HG03565 (cell line): ENCODE data around the gene PEX3.
"Not testable (repeated sequence)": the region's sequence is repeated elsewhere in the genome, so short reads cannot be mapped to it uniquely, and the experiment has no call there.

ENCODE experiments used
- ATAC-seq: cut with Tn5 transposase; IDR thresholded peaks from one replicate; pipeline ENCODE4 v1.9.1; 2021; ENCODE audit warnings: mild to moderate bottlenecking, moderate library complexity; ENCODE audit not compliant: unreplicated experiment

Gene PEX3

GRCh38 chr6:143505537-143505936 is 54.9 kb downstream of the PEX3 start:
- no peak for ATAC-seq

DNA sequence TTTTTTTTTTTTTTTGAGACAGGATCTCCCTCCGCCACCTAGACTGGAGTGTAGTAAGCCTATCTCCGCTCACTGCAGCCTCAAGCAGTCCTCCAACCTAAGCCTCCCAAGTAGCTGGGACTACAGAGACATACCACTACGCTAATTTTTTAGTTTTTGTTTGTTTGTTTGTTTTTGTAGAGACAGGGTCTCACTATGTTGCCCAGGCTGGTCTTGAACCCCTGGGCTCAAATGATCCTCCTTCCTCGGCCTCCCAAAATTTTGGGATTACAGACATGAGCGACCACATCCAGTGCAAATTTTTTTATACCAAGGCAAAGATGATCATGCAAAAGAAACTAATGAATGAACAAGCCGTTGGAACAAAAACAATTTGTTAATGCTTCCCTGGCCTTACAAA is 55.6 kb downstream of the PEX3 start:
- ATAC-seq, result no peak

- no peak for ATAC-seq
Observed at GRCh38 chr6:143506620-143507019, 56.0 kb downstream of the PEX3 start.

- peak; percentile 41 for ATAC-seq
Observed at GRCh38 chr6:143507358-143508145, 56.9 kb downstream of the PEX3 start.

- ATAC-seq, result not testable (repeated sequence)
Observed at GRCh38 chr6:143510326-143510725, 59.7 kb downstream of the PEX3 start.

DNA sequence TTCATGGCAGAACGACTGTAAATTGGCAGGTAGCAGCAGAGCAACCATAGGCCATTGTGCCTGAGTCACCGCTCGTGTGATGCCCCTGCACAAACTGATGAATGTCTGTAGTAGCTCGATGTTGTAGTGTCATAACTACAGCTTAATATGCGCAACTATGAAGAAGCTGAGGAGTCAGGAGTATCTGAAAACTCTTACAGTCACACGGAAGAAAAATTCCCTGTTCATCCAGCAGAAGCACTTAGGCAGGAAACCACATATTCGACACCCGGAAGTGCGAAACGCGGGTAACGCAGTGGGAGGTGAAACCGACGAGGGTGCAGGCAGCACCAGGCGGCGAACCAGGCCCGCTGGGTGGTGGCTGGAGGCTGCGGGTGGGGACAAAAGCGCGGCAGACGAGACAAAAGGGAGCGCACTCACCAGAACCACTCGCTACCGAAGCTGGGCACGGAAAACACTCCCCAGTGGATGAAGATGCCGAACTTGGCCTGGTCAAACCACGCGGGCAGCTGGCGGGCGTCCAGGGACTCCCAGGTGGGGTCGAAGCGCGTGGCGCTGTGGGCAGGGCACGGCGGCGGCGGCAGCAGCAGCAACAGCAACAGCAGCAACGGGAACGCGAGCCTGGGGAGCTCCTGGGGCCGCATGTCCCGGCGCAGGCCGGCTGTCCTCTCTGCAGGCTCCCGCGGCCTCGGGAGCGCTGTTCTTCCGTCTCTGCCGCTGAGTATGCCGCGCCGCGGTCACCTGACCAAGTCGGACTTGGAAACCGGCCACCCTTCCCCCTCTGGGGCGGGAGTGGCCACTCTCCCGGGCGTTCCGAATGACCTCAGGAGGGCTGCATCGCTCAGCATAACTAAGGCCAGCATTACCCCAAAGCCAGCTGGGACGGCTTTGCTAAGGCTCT is 60.6 kb downstream of the PEX3 start, which contains the start of gene FUCA2:
Gene FUCA2 (minus strand): TSS at position 730 of the 901 bp plus-strand sequence. CDS start 86 bp downstream, at position 644.
- ATAC-seq, result peak; percentile 35

- no peak for ATAC-seq
Observed at GRCh38 chr6:143513410-143513809, 62.8 kb downstream of the PEX3 start.

DNA sequence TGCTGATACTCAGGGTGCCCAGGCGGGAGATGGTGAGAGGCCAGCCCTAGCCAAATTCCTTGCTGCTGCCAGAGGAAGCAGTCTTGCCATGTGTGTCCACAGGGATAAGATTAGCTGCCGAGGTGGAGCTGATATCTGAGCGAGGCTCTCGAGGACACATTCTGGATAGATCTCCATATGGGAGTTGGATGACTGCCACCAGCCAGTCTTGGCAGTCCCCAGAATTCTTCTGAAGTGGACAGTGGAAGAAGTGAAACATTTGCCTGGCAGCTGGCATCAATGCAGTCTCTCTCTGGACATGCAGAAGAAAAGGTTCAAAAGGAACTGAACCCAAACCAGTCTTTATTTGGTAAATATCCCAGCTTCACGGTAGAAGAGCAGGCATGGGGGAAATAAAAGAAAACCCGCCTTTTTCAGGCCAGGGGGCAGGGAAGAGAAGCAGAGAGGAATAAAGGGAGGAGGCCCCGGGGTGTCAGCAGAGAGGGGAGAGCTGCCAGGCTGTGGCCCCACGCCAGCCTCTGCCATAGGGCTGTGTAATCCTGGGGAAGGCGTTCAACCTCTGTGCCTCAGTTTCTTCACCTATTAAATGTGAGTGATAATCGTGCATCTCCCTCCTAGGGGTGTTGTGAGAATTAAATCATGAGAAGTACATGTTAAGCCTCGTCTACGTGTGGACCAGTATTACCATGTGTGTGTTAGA is 64.6 kb downstream of the PEX3 start:
- ATAC-seq, result no peak

GRCh38 chr6:143515766-143516355 is 65.3 kb downstream of the PEX3 start:
- no peak for ATAC-seq

DNA sequence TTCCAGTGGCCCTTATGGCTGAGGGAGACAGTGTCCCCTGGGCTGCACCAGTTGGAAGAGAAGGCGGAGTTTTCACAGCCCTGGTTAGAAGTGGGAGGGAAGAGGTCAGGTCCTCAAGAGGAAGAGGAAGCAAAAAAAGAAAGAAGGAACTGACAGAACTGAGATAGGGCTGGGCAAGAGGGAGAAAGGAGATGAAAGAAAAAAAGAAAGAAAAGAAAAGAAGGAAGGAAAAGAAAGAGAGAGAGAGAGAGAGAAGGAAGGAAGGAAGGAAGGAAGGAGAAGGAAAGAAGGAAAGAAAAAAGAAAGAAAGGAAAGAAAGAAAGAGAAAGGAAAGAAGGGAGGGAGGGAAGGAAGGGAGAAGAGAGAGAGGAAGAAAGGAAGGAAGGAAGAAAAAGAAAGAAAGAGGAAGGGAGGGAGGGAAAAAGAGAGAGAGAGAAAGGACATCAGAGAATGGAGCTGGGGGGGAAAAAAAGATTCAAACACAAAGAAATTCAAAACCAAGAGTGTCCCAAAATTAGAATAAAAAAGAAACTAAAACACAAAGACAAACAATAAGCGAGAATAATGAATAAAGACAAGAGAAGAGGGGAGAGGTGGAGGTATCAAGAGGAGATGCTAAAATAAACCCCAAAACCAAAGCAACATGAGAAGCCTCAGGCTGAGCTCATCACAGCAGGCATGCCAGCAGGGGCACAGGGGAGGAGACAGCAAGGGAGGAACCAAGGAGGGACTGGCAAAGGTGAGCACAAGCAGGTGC is 66.3 kb downstream of the PEX3 start:
- no peak for ATAC-seq

DNA sequence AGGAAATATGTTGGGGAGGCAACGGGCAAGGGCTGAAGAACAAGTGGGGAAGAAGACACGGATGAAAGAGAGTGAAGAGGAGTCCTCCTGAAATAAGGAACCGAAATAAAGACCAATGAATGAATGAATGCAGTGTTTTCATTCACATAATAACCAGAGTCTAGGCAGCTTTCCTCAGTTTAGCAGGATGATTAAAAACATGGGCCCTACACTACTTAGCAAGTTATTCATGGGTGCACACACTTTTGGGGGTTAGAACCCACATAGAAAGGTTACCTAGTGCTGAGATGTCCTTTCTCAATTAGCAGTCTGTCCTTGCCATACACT is 66.8 kb downstream of the PEX3 start:
- ATAC-seq, result no peak

DNA sequence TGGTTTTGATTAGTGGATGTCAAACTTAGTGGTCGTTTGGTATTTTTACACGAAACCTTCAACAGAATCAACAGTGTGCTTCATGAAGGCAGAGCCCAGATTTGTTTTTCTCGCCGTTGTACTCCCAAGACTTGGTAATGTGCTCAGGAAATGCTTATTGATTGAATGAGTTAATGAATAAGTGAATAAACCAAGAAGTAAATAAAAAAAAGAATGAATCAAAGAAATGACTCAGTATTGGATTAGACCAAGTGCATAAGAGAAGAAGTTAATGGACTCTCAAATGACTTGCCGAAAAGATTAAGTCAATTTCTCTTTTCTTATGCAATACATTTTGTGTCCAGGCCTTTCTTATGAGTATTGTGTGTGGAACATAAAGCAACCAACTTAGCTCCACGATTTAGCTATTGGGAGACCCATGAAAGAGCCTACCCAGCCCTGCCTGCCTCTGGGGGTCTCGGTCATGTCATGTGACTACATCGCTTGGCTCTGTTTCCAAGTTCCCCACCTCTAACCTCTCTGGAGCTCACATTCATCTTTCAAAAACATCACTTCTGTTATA is 71.5 kb downstream of the PEX3 start:
- ATAC-seq, result no peak

DNA sequence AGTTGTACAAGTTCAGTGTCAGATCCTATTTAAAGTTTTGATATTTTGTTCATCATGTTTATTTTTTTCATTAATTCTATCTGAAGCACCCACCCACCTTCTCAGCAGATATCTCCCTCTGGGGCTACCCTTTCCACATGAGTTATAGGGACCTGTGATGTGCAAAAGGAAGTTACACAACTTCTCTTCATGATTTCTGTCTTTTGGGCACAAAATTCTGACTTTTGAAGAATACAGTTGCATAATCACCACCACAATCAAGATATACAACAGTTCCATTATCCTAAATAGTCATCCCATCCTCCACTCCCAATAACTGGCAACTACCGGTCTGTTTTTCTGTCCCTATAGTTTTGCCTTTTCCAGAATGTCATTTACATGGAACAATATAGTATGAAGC is 74.8 kb downstream of the PEX3 start:
- ATAC-seq, result no peak

GRCh38 chr6:143527677-143528076 is 77.1 kb downstream of the PEX3 start:
- no peak for ATAC-seq

DNA sequence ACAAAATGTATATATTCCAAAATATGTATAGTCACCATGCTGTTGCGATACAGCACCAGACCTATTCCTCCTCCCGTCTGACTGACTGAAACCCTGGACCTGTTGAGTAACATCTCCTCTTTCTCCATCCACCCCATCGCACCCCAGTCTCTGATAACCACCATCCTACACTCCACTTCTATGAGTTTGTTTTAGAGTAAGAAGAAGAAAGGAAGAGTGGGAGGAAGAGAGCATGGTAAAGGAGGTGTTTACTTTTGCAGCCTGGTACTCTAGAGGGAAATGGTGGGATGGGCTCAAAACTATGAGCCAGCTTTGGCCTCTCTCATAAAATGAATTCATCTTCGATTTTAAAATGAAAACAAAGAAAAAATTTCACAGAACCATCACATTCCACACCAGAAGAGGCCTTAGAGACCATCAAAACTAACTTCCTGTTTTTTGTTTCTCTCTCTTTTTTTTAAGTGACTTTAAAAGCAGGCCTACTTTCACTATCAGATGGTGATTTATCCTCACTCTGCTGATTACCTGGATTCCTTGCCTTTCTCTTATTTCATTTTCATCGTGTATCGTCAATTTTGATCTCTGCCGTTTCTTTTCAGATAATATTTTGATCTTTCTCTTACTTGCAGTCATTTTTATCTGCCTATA is 77.7 kb downstream of the PEX3 start:
- ATAC-seq, result peak; percentile 71

DNA sequence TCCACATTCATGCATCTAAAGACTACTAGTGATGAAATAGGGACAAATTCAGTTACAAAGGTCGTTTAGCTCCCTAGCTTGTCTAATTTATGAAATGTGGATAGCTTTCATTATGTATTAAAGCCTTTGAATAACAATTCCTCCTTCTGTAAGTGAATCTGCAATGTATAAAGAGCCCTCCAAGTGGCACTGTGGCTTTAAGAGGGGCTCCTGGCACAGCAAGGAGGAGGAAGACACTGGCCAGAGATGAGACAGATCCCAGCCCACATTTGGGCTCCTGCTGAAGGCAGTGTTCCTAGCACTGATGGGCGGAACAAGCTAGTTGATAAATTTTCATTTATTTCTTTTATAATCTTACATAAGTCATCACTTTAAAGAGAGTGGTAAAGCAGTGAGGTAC is 78.5 kb downstream of the PEX3 start:
- ATAC-seq, result no peak

DNA sequence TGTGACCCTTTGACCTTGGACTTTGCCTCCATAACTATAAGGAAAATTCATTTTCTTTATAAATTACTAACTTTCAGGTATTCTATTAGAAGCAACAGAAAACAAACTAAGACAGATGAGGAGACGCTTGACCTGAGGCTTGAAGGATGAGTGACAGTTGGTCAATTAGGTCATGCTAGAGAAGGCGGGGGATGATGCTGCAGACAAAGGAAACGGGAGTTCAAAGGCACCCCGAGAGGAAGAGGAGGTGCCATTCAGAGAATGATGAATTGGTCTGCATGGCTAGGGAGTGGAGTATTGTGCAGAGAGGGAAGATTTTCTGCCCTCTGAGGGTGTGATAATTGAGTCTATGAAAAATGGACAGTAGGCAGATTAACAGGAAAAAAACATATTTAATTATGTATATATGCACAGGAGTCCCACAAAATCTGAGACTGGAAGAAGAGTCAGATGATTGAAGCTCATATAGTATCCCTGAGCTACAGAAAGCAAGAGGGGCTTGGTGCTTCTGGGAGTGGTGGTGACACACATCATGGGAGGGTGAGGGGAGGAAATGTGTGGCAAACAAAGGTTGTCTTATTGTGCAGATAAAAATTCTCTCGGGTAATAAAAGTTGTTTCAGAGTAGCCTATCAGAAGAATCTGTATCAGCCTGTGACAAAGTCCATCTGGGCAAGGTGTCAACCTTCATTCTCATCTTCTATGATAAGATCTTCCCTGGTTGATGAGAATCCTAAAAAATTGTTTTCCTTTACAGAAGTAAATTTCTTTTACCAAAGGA is 81.3 kb downstream of the PEX3 start:
- ATAC-seq, result no peak

- no peak for ATAC-seq
Observed at GRCh38 chr6:143535189-143535614, 84.6 kb downstream of the PEX3 start.

- peak; percentile 45 for ATAC-seq
Observed at GRCh38 chr6:143536461-143536865, 85.9 kb downstream of the PEX3 start.
